SK-N-SH (cell line): ENCODE data around the gene SLC37A1. TPM values are rescaled to one million over a fixed set of nuclear protein-coding genes. Genes with fewer than 3 reads are reported as not detected.

Experiments used
- CTCF ChIA-PET: fragments of 300-600, 350-600 bp; formaldehyde crosslinking; extraction: SDS; loops from one replicate; lab custom pipeline; 2021; lab: Yijun Ruan, JAX
- POLR2A ChIA-PET: fragments of 350-600 bp; sonication (Branson Sonifier 250); formaldehyde crosslinking; extraction: SDS; loops from one replicate; lab custom pipeline; 2020; ENCODE audit warnings: antibody characterized with exemption, inconsistent platforms; lab: Yijun Ruan, JAX
- DNase-seq: peaks from one replicate; pipeline ENCODE4 v3.0.0; 2012
- H2AFZ ChIP-seq: fragments of 200-600 bp; sonication (generic); 2 replicates; pipeline ENCODE4 v1.8.1; 2016; ENCODE audit warnings: antibody characterized with exemption, mild to moderate bottlenecking, low read depth
- H3F3A ChIP-seq: fragments of 200-600 bp; sonication (generic); replicated peaks from 2 replicates; pipeline ENCODE3; 2016; ENCODE audit warnings: antibody characterized with exemption, mild to moderate bottlenecking; ENCODE audit not compliant: insufficient read depth
- H3K27ac ChIP-seq, 2 experiments: fragments of 200-500 bp in 1 of 2; fragments of 200-600 bp in 1 of 2; sonication (Bioruptor generic) in 1 of 2; sonication (generic), shearing (Covaris generic) in 1 of 2; 2 replicates each; pipeline versions ENCODE4 v1.5.1 to v1.6.1; 2014 to 2016; ENCODE audit warnings: low read depth in 2 of 2, inconsistent platforms in 1 of 2, low read length in 1 of 2, mild to moderate bottlenecking in 1 of 2, mixed read lengths in 1 of 2
- H3K27me3 ChIP-seq: fragments of 200-600 bp; sonication (generic), shearing (Covaris generic); 2 replicates; pipeline ENCODE4 v1.6.1; 2016; ENCODE audit warnings: mixed run types; ENCODE audit not compliant: insufficient read depth
- H3K36me3 ChIP-seq, 2 experiments: fragments of 200-500 bp in 1 of 2; fragments of 200-600 bp in 1 of 2; sonication (Bioruptor generic) in 1 of 2; sonication (generic) in 1 of 2; replicated peaks in 1 of 2; 2 replicates each; pipeline versions ENCODE3 to v1.5.1; 2014 to 2016; ENCODE audit warnings: low read length in 1 of 2, mild to moderate bottlenecking in 1 of 2; ENCODE audit not compliant: insufficient read depth in 2 of 2, control insufficient read depth in 1 of 2
- H3K4me1 ChIP-seq, 2 experiments: fragments of 200-500 bp in 1 of 2; fragments of 200-600 bp in 1 of 2; sonication (Bioruptor generic) in 1 of 2; sonication (generic), shearing (Covaris generic) in 1 of 2; 2 replicates each; pipeline versions ENCODE4 v1.5.1 to v1.6.1; 2014 to 2016; ENCODE audit warnings: low read depth in 1 of 2, low read length in 1 of 2, mixed run types in 1 of 2; ENCODE audit not compliant: insufficient read depth in 2 of 2, control insufficient read depth in 1 of 2
- H3K4me2 ChIP-seq: fragments of 200-600 bp; sonication (generic), shearing (Covaris generic); 2 replicates; pipeline ENCODE4 v1.6.1; 2017; ENCODE audit warnings: mixed run types
- H3K4me3 ChIP-seq, 2 experiments: fragments of 200-500 bp in 1 of 2; fragments of 200-600 bp in 1 of 2; sonication (Bioruptor generic) in 1 of 2; sonication (generic), shearing (Covaris generic) in 1 of 2; 2 replicates each; pipeline versions ENCODE4 v1.5.1 to v1.8.1; 2014 to 2016; ENCODE audit warnings: low read depth in 2 of 2, inconsistent platforms in 1 of 2, low read length in 1 of 2, mild to moderate bottlenecking in 1 of 2, mixed read lengths in 1 of 2, moderate library complexity in 1 of 2
- H3K79me2 ChIP-seq: fragments of 200-600 bp; sonication (generic); 2 replicates; pipeline ENCODE4 v1.8.1; 2017; ENCODE audit warnings: mild to moderate bottlenecking; ENCODE audit not compliant: insufficient read depth
- H3K9ac ChIP-seq: fragments of 200-600 bp; sonication (generic); 2 replicates; pipeline ENCODE4 v1.6.1; 2017; ENCODE audit warnings: mixed run types
- H3K9me2 ChIP-seq: fragments of 200-600 bp; sonication (generic); 2 replicates; pipeline ENCODE4 v1.6.1; 2017; ENCODE audit warnings: mixed run types
- H3K9me3 ChIP-seq: fragments of 200-600 bp; sonication (generic); 2 replicates; pipeline ENCODE4 v1.6.1; 2017; ENCODE audit warnings: mixed run types, mild to moderate bottlenecking, moderate library complexity
- H4K20me1 ChIP-seq: fragments of 200-600 bp; sonication (generic); 2 replicates; pipeline ENCODE4 v1.6.1; 2017; ENCODE audit warnings: mild to moderate bottlenecking, mixed run types; ENCODE audit not compliant: insufficient read depth
- CHD2 ChIP-seq: fragments of 150-350 bp; IDR thresholded peaks from 2 replicates; pipeline ENCODE4 v1.6.1; 2018; ENCODE audit warnings: low read length; ENCODE audit not compliant: partially characterized antibody
- EP300 ChIP-seq, 2 experiments: IDR thresholded peaks; 2 replicates each; pipeline versions ENCODE4 v1.4.0 to v1.6.1; 2012; ENCODE audit warnings: borderline replicate concordance in 1 of 2, low read depth in 1 of 2, low read length in 1 of 2
- EZH2phosphoT487 ChIP-seq: fragments of 200-600 bp; sonication (generic); IDR thresholded peaks from 2 replicates; pipeline ENCODE4 v1.6.1; 2017; ENCODE audit warnings: low read depth, mixed run types, mild to moderate bottlenecking, antibody characterized with exemption, moderate library complexity, borderline replicate concordance
- FOSL2 ChIP-seq: IDR thresholded peaks from 2 replicates; pipeline ENCODE4 v1.4.0; 2012; ENCODE audit warnings: low read depth, mild to moderate bottlenecking, moderate library complexity, borderline replicate concordance
- FOXM1 ChIP-seq: IDR thresholded peaks from 2 replicates; pipeline ENCODE4 v1.4.0; 2012; ENCODE audit warnings: low read depth, mild to moderate bottlenecking
- GABPA ChIP-seq: IDR thresholded peaks from 2 replicates; pipeline ENCODE4 v1.4.0; 2012; ENCODE audit warnings: low read depth, mild to moderate bottlenecking
- GATA2 ChIP-seq: sonication (generic); formaldehyde crosslinking; IDR thresholded peaks from 2 replicates; pipeline ENCODE4 v1.5.0; 2020; ENCODE audit warnings: mild to moderate bottlenecking, missing genetic modification reagents
- JUND ChIP-seq: IDR thresholded peaks from 2 replicates; pipeline ENCODE4 v1.4.0; 2012
- MEF2A ChIP-seq: IDR thresholded peaks from 2 replicates; pipeline ENCODE4 v1.4.0; 2012; ENCODE audit warnings: low read depth, borderline replicate concordance
- NFIC ChIP-seq: IDR thresholded peaks from 2 replicates; pipeline ENCODE4 v1.4.0; 2012; ENCODE audit warnings: borderline replicate concordance
- NRF1 ChIP-seq: IDR thresholded peaks from 2 replicates; pipeline ENCODE4 v1.6.1; 2012; ENCODE audit warnings: low read depth, mild to moderate bottlenecking, low read length
- POLR2AphosphoS5 ChIP-seq: IDR thresholded peaks from 2 replicates; pipeline ENCODE4 v1.6.1; 2012; ENCODE audit warnings: low read depth, low read length
- RAD21 ChIP-seq: IDR thresholded peaks from 2 replicates; pipeline ENCODE4 v1.6.1; 2012; ENCODE audit warnings: mild to moderate bottlenecking, low read length
- RXRA ChIP-seq: IDR thresholded peaks from 2 replicates; pipeline ENCODE4 v1.4.0; 2012; ENCODE audit warnings: low read depth, mild to moderate bottlenecking, borderline replicate concordance
- SIN3A ChIP-seq: IDR thresholded peaks from 2 replicates; pipeline ENCODE4 v1.6.1; 2012; ENCODE audit warnings: low read depth, mild to moderate bottlenecking, low read length, moderate library complexity, borderline replicate concordance
- SMC3 ChIP-seq: IDR thresholded peaks from 2 replicates; pipeline ENCODE4 v1.6.1; 2012; ENCODE audit warnings: low read depth, low read length, improper control_type of control experiment
- TCF12 ChIP-seq: IDR thresholded peaks from 2 replicates; pipeline ENCODE4 v1.4.0; 2012
- TEAD4 ChIP-seq: IDR thresholded peaks from 2 replicates; pipeline ENCODE4 v1.4.0; 2012; ENCODE audit warnings: mild to moderate bottlenecking, borderline replicate concordance; ENCODE audit not compliant: insufficient read depth
- WGBS: methylation state at CpG from one replicate; pipeline ENCODE4 v1.1.6; 2017; ENCODE audit warnings: low lambda C conversion rate; 5-methylcytosine and 5-hydroxymethylcytosine counted together
- polyA plus RNA-seq, 3 experiments: library from polyadenylated mRNA; depleted of rRNA; stranded (reverse); fragments of >200 nt; gene quantifications; 2 replicates each; pipeline ENCODE4 v1.2.3, GENCODE V29; 2012
- TF ChIP-seq, protein P1 (sequence below): fragments of 150-350 bp; IDR thresholded peaks from 2 replicates; pipeline ENCODE4 v1.6.1; 2016; ENCODE audit warnings: mild to moderate bottlenecking, low read depth, low read length
- TF ChIP-seq, protein P2 (sequence below): IDR thresholded peaks from 2 replicates; pipeline ENCODE4 v1.4.0; 2012; ENCODE audit warnings: low read depth

The SLC37A1 gene
- polyA plus RNA-seq, 1 of the 3 experiments (the other 2 are of a cell fraction): 2.8 TPM

DNA sequence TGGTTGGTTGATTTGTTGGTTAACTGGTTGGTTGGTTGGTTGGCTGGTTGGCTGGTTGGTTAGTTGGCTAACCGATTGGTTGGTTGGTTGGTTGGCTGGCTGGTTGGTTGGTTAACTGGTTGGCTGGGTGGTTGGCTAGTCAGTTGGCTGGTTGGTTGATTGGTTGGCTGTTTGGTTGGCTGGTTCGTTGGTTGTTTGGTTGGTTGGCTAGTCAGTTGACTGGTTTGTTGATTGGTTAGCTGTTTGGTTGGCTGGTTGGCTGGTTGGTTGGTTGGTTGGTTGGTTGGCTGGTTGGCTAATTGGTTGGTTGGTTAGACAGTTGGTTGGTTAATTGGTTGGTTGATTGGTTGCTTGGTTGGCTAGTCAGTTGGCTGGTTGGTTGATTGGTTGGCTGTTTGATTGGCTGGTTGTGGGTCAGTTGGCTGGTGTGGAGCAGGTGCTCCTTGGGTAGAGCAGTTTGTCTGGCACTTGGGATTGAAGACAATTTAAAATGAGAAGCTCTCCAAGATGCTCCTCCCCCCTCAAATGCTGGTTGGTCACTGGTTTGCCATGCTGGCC is 24.6 kb upstream of the SLC37A1 start:
- 21% methylated on average over 2 of the region's 2 CpGs for WGBS
- TF ChIP-seq POLR2AphosphoS5 (no peak), SMC3 (no peak), EP300 (IDR thresholded peaks at IDR 0.05; ENCODE audit: borderline replicate concordance in 1 of 2, low read depth in 1 of 2, low read length in 1 of 2) (no peak), GATA2 (no peak), EZH2phosphoT487 (no peak), NRF1 (no peak)
- TF ChIP-seq, protein P1, sequence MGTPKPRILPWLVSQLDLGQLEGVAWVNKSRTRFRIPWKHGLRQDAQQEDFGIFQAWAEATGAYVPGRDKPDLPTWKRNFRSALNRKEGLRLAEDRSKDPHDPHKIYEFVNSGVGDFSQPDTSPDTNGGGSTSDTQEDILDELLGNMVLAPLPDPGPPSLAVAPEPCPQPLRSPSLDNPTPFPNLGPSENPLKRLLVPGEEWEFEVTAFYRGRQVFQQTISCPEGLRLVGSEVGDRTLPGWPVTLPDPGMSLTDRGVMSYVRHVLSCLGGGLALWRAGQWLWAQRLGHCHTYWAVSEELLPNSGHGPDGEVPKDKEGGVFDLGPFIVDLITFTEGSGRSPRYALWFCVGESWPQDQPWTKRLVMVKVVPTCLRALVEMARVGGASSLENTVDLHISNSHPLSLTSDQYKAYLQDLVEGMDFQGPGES: no peak
- CTCF ChIA-PET: no interaction called here

DNA sequence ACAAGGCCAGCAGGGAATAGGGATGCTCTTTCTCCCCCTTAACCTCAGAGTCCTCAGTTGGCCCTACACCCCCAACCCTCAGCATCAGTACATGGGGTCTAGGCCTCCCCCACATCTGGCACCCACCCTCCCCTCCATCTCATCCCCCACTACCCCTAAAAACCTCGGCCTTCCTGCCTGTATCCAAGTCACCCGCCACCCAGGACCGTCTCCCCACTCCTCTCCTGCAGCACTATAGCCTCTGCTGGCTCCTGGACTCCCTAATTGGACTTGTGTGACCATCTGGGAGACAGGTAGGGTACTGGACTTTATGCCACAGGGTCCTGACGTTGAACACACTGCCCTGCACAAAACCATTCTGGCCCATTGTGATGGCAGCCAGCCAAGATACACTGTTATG is 23.7 kb upstream of the SLC37A1 start:
- Histone ChIP-seq H3K9me2 (no peaks in the 10 kb centered on the region), H3K4me2 (no peak overlapping the region), H3F3A (no peaks in the 10 kb centered on the region), H3K9ac (no peak overlapping the region), H3K4me1 (peaks cover 0 to 5% of the 10 kb centered on the region in 2 experiments; a peak in 2 of 4 replicates), H3K4me3 (no peak overlapping the region), H3K27ac (no peak overlapping the region), H2AFZ (no peak overlapping the region), H4K20me1 (no peaks in the 10 kb centered on the region), H3K27me3 (no peaks in the 10 kb centered on the region; the same call in 1 of the 2 replicates), H3K36me3 (no peaks in the 10 kb centered on the region), H3K9me3 (no peaks in the 10 kb centered on the region), H3K79me2 (no peaks in the 10 kb centered on the region)
- TF ChIP-seq RXRA: no peak
- no peak for TF ChIP-seq JUND
- no peak for TF ChIP-seq FOXM1
- TF ChIP-seq, protein P2, sequence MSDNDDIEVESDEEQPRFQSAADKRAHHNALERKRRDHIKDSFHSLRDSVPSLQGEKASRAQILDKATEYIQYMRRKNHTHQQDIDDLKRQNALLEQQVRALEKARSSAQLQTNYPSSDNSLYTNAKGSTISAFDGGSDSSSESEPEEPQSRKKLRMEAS: no peak
- TF ChIP-seq GABPA: no peak
- TF ChIP-seq FOSL2: no peak
- no peak for TF ChIP-seq SIN3A
- TF ChIP-seq CHD2: no peak
- TF ChIP-seq, protein P1: no peak
- no peak for TF ChIP-seq MEF2A
- no peak for TF ChIP-seq EZH2phosphoT487
- TF ChIP-seq GATA2: no peak
- TF ChIP-seq SMC3: no peak
- no peak for TF ChIP-seq TCF12
- no peak for TF ChIP-seq RAD21
- TF ChIP-seq NRF1: no peak
- TF ChIP-seq NFIC: no peak
- TF ChIP-seq TEAD4: no peak
- TF ChIP-seq EP300 (IDR thresholded peaks at IDR 0.05; ENCODE audit: borderline replicate concordance in 1 of 2, low read depth in 1 of 2, low read length in 1 of 2): no peak
- ChIA-PET POLR2A (no interaction called here), CTCF (no interaction called here)
- DNase-seq: no peak
- 10% methylated on average over 4 of the region's 4 CpGs for WGBS

More for the DNA sequence above, 24.6 kb upstream of the SLC37A1 start:
- Histone ChIP-seq H4K20me1 (no peaks in the 10 kb centered on the region), H3K4me3 (no peak overlapping the region), H3K79me2 (no peaks in the 10 kb centered on the region), H3K27ac (no peak overlapping the region), H3K36me3 (no peaks in the 10 kb centered on the region), H3K9ac (no peak overlapping the region), H3K9me3 (no peaks in the 10 kb centered on the region), H3K4me1 (peaks cover 0 to 5% of the 10 kb centered on the region in 2 experiments; a peak in 2 of 4 replicates), H2AFZ (no peak overlapping the region), H3F3A (no peaks in the 10 kb centered on the region), H3K9me2 (no peaks in the 10 kb centered on the region), H3K27me3 (no peaks in the 10 kb centered on the region; the same call in 1 of the 2 replicates), H3K4me2 (no peak overlapping the region)
- POLR2A ChIA-PET: no interaction called here
- DNase-seq: no peak
